Measurements from ENCODE around the gene POLR3E. TPM values are rescaled to one million over a fixed set of nuclear protein-coding genes. Genes with fewer than 3 reads are reported as not detected.
"Not testable (repeated sequence)": the region's sequence is repeated elsewhere in the genome, so short reads cannot be mapped to it uniquely, and the experiment has no call there.

POLR3E gene
- total RNA-seq, 4 donors from 2014 or later, result 39.1 to 113 (median 65.1) TPM

DNA sequence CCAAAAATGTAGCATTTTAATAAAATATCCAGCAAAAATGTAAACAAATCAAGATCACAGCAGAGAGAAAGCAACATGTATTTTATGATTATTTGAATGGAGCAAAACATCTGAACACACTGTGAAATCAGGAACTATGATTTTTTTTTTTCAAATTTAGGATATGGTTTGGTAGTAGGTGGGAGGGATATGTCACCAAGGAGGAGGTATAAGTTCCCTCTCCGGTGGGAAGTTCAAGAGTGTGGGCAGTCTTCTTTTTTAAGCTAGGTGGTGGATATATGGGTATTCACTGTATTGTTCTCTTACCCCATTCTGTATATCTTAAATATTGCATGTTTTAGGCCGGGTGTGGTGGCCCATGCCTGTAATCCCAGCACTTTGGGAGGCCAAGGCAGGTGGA is 67.0 kb downstream of the POLR3E start:
- Histone ChIP-seq H3K27me3 (no peaks in the 10 kb centered on the region), H3K4me1 (peaks cover 0 to 13% (median 3%) of the 10 kb centered on the region in 4 donors), H3K36me3 (peaks cover 0 to 36% (median 3%) of the 10 kb centered on the region in 3 donors), H3K27ac (no peak overlapping the region), H3K9me3 (no peaks in the 10 kb centered on the region), H3K4me3 (no peak overlapping the region)
- no peak for DNase-seq
- no peak for TF ChIP-seq POLR2A (IDR thresholded peaks at IDR 0.05)
- TF ChIP-seq, protein P1, sequence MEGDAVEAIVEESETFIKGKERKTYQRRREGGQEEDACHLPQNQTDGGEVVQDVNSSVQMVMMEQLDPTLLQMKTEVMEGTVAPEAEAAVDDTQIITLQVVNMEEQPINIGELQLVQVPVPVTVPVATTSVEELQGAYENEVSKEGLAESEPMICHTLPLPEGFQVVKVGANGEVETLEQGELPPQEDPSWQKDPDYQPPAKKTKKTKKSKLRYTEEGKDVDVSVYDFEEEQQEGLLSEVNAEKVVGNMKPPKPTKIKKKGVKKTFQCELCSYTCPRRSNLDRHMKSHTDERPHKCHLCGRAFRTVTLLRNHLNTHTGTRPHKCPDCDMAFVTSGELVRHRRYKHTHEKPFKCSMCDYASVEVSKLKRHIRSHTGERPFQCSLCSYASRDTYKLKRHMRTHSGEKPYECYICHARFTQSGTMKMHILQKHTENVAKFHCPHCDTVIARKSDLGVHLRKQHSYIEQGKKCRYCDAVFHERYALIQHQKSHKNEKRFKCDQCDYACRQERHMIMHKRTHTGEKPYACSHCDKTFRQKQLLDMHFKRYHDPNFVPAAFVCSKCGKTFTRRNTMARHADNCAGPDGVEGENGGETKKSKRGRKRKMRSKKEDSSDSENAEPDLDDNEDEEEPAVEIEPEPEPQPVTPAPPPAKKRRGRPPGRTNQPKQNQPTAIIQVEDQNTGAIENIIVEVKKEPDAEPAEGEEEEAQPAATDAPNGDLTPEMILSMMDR (IDR thresholded peaks at IDR 0.05), result no peak

GRCh38 chr16:22366371-22366770 is 69.2 kb downstream of the POLR3E start:
- no peak overlapping the region for H3K27ac ChIP-seq
- no peak for TF ChIP-seq POLR2A (IDR thresholded peaks at IDR 0.05)
- TF ChIP-seq, protein P1 (IDR thresholded peaks at IDR 0.05), result no peak
- H3K4me1 ChIP-seq, result peaks cover 0 to 32% (median 8%) of the 10 kb centered on the region in 4 donors

DNA sequence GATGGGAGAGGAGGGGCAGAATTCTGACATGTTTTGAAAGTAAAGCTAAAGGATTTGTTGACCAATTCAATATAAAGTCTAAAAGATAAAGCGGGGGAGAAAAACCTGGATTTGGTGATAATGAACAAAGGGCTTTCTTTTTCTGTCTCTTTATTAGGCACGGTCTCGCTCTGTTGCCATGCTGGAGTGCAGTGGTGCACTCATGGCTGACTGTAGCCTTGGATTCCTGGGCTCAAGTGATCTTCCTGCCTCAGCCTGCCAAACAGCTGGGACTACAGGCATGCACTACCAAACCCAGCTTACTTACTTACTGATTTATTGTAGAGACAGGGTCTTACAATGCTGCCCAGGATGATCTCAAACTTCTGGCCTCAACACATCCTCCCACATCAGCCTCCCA is 69.7 kb downstream of the POLR3E start:
- TF ChIP-seq, protein P1 (IDR thresholded peaks at IDR 0.05), result no peak
- no peak for TF ChIP-seq POLR2A (IDR thresholded peaks at IDR 0.05)
- Histone ChIP-seq H3K4me1 (peaks cover 0 to 34% (median 8%) of the 10 kb centered on the region in 4 donors), H3K4me3 (no peak overlapping the region), H3K36me3 (peaks cover 0 to 32% (median 3%) of the 10 kb centered on the region in 3 donors), H3K27me3 (no peaks in the 10 kb centered on the region), H3K27ac (no peak overlapping the region), H3K9me3 (no peaks in the 10 kb centered on the region)
- DNase-seq, result no peak

More at GRCh38 chr16:22366371-22366770, 69.2 kb downstream of the POLR3E start:
- no peaks in the 10 kb centered on the region for H3K27me3 ChIP-seq
- peaks cover 0 to 34% (median 3%) of the 10 kb centered on the region in 3 donors for H3K36me3 ChIP-seq
- no peak for DNase-seq
- H3K4me3 ChIP-seq, result no peak overlapping the region
- no peaks in the 10 kb centered on the region for H3K9me3 ChIP-seq

GRCh38 chr16:22368200-22368826 is 71.1 kb downstream of the POLR3E start:
- not testable (repeated sequence) for DNase-seq, H3K4me3 ChIP-seq, H3K9me3 ChIP-seq, H3K27me3 ChIP-seq
- peak overlapping the region in 2 of 4 donors; percentile 59 to 93 for H3K27ac ChIP-seq
- H3K36me3 ChIP-seq, result peaks cover 0 to 18% (median 2%) of the 10 kb centered on the region in 3 donors
- H3K4me1 ChIP-seq, result peaks cover 0 to 39% (median 8%) of the 10 kb centered on the region in 4 donors

- no peak for DNase-seq
- peaks cover 0 to 39% (median 8%) of the 10 kb centered on the region in 4 donors for H3K4me1 ChIP-seq
- H3K4me3 ChIP-seq, result no peak overlapping the region
- TF ChIP-seq, protein P1 (IDR thresholded peaks at IDR 0.05), result no peak
- no peak for TF ChIP-seq POLR2A (IDR thresholded peaks at IDR 0.05)
- H3K27ac ChIP-seq, result peak overlapping the region in 3 of 4 donors; percentile 41 to 93 (median 90)
- no peaks in the 10 kb centered on the region for H3K27me3 ChIP-seq
- H3K9me3 ChIP-seq, result no peaks in the 10 kb centered on the region
- H3K36me3 ChIP-seq, result peaks cover 0 to 8% (median 0%) of the 10 kb centered on the region in 3 donors
Observed at GRCh38 chr16:22369221-22369811, 72.1 kb downstream of the POLR3E start.
